Spleen (tissue), 11 donors: ENCODE data around the gene UGT1A3. TPM values are rescaled to one million over a fixed set of nuclear protein-coding genes. Genes with fewer than 3 reads are reported as not detected.

Source experiments
- DNase-seq: peaks from one replicate; pipeline ENCODE4 v3.0.0-alpha.2; 2020
- H3K27ac ChIP-seq, 8 donors: fragments of 200-600 bp; sonication (generic) in 7 of 8; 1 replicate in 4 of 8; 2 replicates in 4 of 8; pipeline versions ENCODE4 v1.5.0 to v1.8.0; 2016 to 2021; ENCODE audit warnings: inconsistent platforms in 4 of 8, mild to moderate bottlenecking in 4 of 8, moderate library complexity in 1 of 8
- H3K27me3 ChIP-seq, 7 donors: fragments of 200-600 bp; sonication (generic) in 6 of 7; replicated peaks in 1 of 7; 1 replicate in 4 of 7; 2 replicates in 3 of 7; pipeline versions ENCODE4 v1.5.0 to v1.8.0; 2016 to 2021; ENCODE audit warnings: inconsistent platforms in 3 of 7, mild to moderate bottlenecking in 1 of 7
- H3K36me3 ChIP-seq, 6 donors: fragments of 200-600 bp; sonication (generic) in 5 of 6; 1 replicate in 4 of 6; 2 replicates in 2 of 6; pipeline versions ENCODE4 v1.5.0 to v1.8.0; 2016 to 2021; ENCODE audit warnings: inconsistent platforms in 2 of 6
- H3K4me1 ChIP-seq, 6 donors: fragments of 200-600 bp; sonication (generic) in 5 of 6; 1 replicate in 3 of 6; 2 replicates in 3 of 6; pipeline versions ENCODE4 v1.5.0 to v1.8.0; 2016 to 2021; ENCODE audit warnings: inconsistent platforms in 3 of 6
- H3K4me3 ChIP-seq, 8 donors: fragments of 200-600 bp; sonication (generic) in 7 of 8; 1 replicate in 4 of 8; 2 replicates in 4 of 8; pipeline versions ENCODE4 v1.5.0 to v1.8.0; 2016 to 2021; ENCODE audit warnings: inconsistent platforms in 4 of 8, mild to moderate bottlenecking in 4 of 8, moderate library complexity in 2 of 8
- H3K9me3 ChIP-seq, 8 donors: fragments of 200-600 bp; sonication (generic) in 7 of 8; 1 replicate in 4 of 8; 2 replicates in 4 of 8; pipeline versions ENCODE4 v1.5.0 to v1.8.0; 2016 to 2021; ENCODE audit warnings: inconsistent platforms in 4 of 8
- CTCF ChIP-seq, 11 experiments: fragments of 200-600 bp in 7 of 11; fragments of 450-650 bp in 4 of 11; sonication (generic) in 4 of 11; IDR thresholded peaks in 8 of 11; conservative IDR thresholded peaks in 3 of 11; 1 replicate in 7 of 11; 2 replicates in 4 of 11; pipeline versions ENCODE4 v1.4.0 to v1.8.0; 2016 to 2021; ENCODE audit warnings: antibody characterized with exemption in 11 of 11, inconsistent platforms in 4 of 11, mild to moderate bottlenecking in 1 of 11
- POLR2A ChIP-seq, 3 donors: fragments of 450-650 bp; IDR thresholded peaks; one replicate each; pipeline ENCODE4 v1.5.1; 2017; ENCODE audit warnings: antibody characterized with exemption in 3 of 3, mild to moderate bottlenecking in 1 of 3
- POLR2AphosphoS5 ChIP-seq, 3 donors: sonication (generic); formaldehyde crosslinking; IDR thresholded peaks; one replicate each; pipeline ENCODE4 v1.5.1; 2017; ENCODE audit warnings: antibody characterized with exemption in 3 of 3
- WGBS, 5 donors: extraction: QIAGEN DNeasy Blood & Tissue Kit in 3 of 5; methylation state at CpG; one replicate each; pipeline versions ENCODE4 v1.1.5 to v1.1.7; 2013 to 2018; 5-methylcytosine and 5-hydroxymethylcytosine counted together
- intact Hi-C: fragments of 100-400 bp; cut with DNase I; formaldehyde crosslinking; loops from one replicate; pipeline ENCODE4 v1.15.0; 2023; ENCODE audit warnings: low total_unique reads
- polyA plus RNA-seq, 3 donors: library from polyadenylated mRNA; stranded (reverse); fragments of 200-250 nt; gene quantifications; one replicate each; pipeline ENCODE4 v1.2.1, GENCODE V29; 2013
- total RNA-seq, 7 donors: library from RNA; depleted of rRNA in 3 of 7; stranded (reverse); fragments of >200 nt in 3 of 7; fragmentation: NEBNext Ultra II Directional in 4 of 7; extraction: Animal tissue kit (Norgen Biotek cat#: 25700) in 4 of 7; gene quantifications; one replicate each; pipeline versions ENCODE4 v1.1.0 to v1.2.1, GENCODE V29; 2016 to 2021
- donor health status: healthy with polysubstance abuse.
- donor health status: DM: no; HTN: no; CAD: no; lungs with moderate emphysema.
- donor health status: DM: no; HTN: no; CAD: no.
- donor health status: Bipolar disorder and iron deficiency.
- donor health status: healthy.
- donor health status: DM: no; HTN: no; CAD: no.
- donor health status: DM: yes; HTN: yes; CAD: no.

UGT1A3 gene
- total and polyA plus RNA-seq, 10 donors = not detected

- DNase-seq = no peak
- H3K4me3 ChIP-seq = no peak overlapping the region
- no peak for TF ChIP-seq POLR2A (IDR thresholded peaks at IDR 0.05)
- no peak for TF ChIP-seq POLR2AphosphoS5 (IDR thresholded peaks at IDR 0.05)
- TF ChIP-seq CTCF (IDR thresholded peaks at IDR 0.05 in 8 of 11, conservative IDR thresholded peaks at IDR 0.05 in 3 of 11) = no peak
- H3K27me3 ChIP-seq = peaks cover 0 to 7% (median 0%) of the 10 kb centered on the region in 7 donors
- H3K27ac ChIP-seq = no peak overlapping the region
- peaks cover 0 to 26% (median 12%) of the 10 kb centered on the region in 8 donors for H3K9me3 ChIP-seq
- H3K36me3 ChIP-seq = no peaks in the 10 kb centered on the region
- 92 to 97% (median 95%) methylated on average over 6 of the region's 6 CpGs for WGBS, 5 donors
- intact Hi-C loops = no loop called here
- no peaks in the 10 kb centered on the region for H3K4me1 ChIP-seq
Measured at GRCh38 chr2:233775414-233775813, 46.6 kb downstream of the UGT1A3 start.

GRCh38 chr2:233778030-233778429 is 49.2 kb downstream of the UGT1A3 start, which contains the start of gene MROH2A:
MROH2A (plus strand) TSS chr2:233778330; CDS start chr2:233779359, 1,029 bp downstream.
- intact Hi-C loops = no loop called here
- H3K4me1 ChIP-seq = no peaks in the 10 kb centered on the region
- no peak for TF ChIP-seq CTCF (IDR thresholded peaks at IDR 0.05 in 8 of 11, conservative IDR thresholded peaks at IDR 0.05 in 3 of 11)
- no peak for TF ChIP-seq POLR2A (IDR thresholded peaks at IDR 0.05)
- TF ChIP-seq POLR2AphosphoS5 (IDR thresholded peaks at IDR 0.05) = no peak
- H3K9me3 ChIP-seq = peaks cover 0 to 26% (median 12%) of the 10 kb centered on the region in 8 donors
- no peak within 1 kb of the TSS for H3K27ac ChIP-seq
- no peaks in the 10 kb centered on the region for H3K36me3 ChIP-seq
- no peak within 1 kb of the TSS for H3K4me3 ChIP-seq
- 75 to 94% (median 89%) methylated on average over 2 of the region's 2 CpGs for WGBS, 5 donors
- peaks cover 0 to 7% (median 0%) of the 10 kb centered on the region in 7 donors for H3K27me3 ChIP-seq
- no peak for DNase-seq

GRCh38 chr2:233779722-233780121 is 50.9 kb downstream of the UGT1A3 start:
- WGBS, 5 donors = 82 to 92% (median 88%) methylated on average over 3 to 4 of the region's 4 CpGs
- TF ChIP-seq POLR2AphosphoS5 (IDR thresholded peaks at IDR 0.05) (no peak), POLR2A (IDR thresholded peaks at IDR 0.05) (no peak)
- Histone ChIP-seq H3K4me3 (no peak overlapping the region), H3K27me3 (peaks cover 0 to 11% (median 0%) of the 10 kb centered on the region in 7 donors), H3K4me1 (no peaks in the 10 kb centered on the region), H3K9me3 (peaks cover 0 to 26% (median 12%) of the 10 kb centered on the region in 8 donors), H3K27ac (no peak overlapping the region), H3K36me3 (no peaks in the 10 kb centered on the region)
- DNase-seq = no peak
- intact Hi-C loops = no loop called here

GRCh38 chr2:233780771-233781170 is 51.9 kb downstream of the UGT1A3 start:
- H3K36me3 ChIP-seq = no peaks in the 10 kb centered on the region
- intact Hi-C loops = no loop called here
- H3K27ac ChIP-seq = no peak overlapping the region
- no peak overlapping the region for H3K4me3 ChIP-seq
- H3K27me3 ChIP-seq = peaks cover 0 to 17% (median 0%) of the 10 kb centered on the region in 7 donors
- DNase-seq = no peak
- H3K4me1 ChIP-seq = no peaks in the 10 kb centered on the region
- 89 to 93% (median 91%) methylated on average over 4 of the region's 4 CpGs for WGBS, 5 donors
- TF ChIP-seq CTCF (IDR thresholded peaks at IDR 0.05 in 8 of 11, conservative IDR thresholded peaks at IDR 0.05 in 3 of 11) (no peak), POLR2A (IDR thresholded peaks at IDR 0.05) (no peak), POLR2AphosphoS5 (IDR thresholded peaks at IDR 0.05) (no peak)
- peaks cover 0 to 18% (median 7%) of the 10 kb centered on the region in 8 donors for H3K9me3 ChIP-seq
